HEK293T (cell line): ENCODE data around the gene SARNP.

ENCODE experiments used
- FOXA1 ChIP-seq: fragments of 450-650 bp; IDR thresholded peaks from 2 replicates; pipeline ENCODE4 v1.6.1; 2016; ENCODE audit warnings: mild to moderate bottlenecking
- LEF1 ChIP-seq: fragments of 450-650 bp; IDR thresholded peaks from 2 replicates; pipeline ENCODE4 v1.6.1; 2017; ENCODE audit warnings: mild to moderate bottlenecking, borderline replicate concordance
- TARDBP ChIP-seq: fragments of 450-650 bp; IDR thresholded peaks from 2 replicates; pipeline ENCODE4 v1.6.1; 2016

DNA sequence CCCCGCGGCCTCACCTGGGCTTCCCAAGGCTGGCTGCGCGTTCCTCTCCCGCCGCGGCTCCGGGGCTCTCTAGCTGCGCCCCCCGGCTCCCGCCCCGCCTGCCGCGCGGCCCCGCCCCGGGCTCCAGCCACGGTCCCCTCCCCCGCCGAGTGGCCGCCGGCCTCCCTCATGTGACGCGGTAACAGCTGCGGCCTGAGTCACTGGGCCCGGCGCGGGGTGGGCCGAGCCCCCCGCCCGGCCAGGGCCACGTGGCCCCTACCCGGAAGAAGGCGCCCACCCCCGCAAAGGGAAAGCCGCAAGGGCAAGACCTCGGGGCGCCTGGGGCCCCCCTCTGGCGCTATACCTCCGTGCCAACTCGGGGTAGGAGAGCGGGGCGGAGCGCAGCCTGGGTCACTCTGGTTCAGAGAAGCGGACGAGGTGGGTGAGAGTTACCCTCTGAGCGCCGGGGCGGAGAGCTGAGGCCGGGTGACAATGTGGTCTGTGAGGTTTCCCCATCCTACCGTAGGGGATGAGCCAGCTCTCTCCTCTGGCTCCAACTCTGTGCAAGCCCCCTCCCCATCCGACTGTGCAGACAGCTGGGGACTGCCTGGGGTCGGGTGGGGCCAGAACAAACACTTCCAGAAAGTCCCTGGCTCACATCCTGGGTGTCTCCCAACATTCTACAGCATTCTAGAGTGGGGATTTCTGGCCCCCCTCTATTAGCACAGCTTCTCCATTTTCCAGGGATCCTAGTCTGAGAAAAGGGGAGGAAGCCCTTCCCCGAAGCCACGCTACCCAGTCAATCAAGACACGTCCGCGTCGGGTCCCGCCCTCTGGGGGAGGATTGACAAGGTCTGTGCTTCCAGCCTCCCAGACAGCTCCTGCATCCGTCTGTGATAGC, 88.3 kb downstream of the SARNP start, which contains the start of gene CD63:
- no peak for TF ChIP-seq LEF1
- TF ChIP-seq FOXA1: no peak
- TF ChIP-seq TARDBP: no peak
